Naive thymus-derived CD4-positive, alpha-beta T cell (primary cell): ENCODE data around the gene RUNX3. TPM values are rescaled to one million over a fixed set of nuclear protein-coding genes. Genes with fewer than 3 reads are reported as not detected.
A peak's percentile ranks its signal among the peaks of the same experiment; 100 is the strongest.
"Not testable (repeated sequence)": the region's sequence is repeated elsewhere in the genome, so short reads cannot be mapped to it uniquely, and the experiment has no call there.

Source experiments
- ATAC-seq: fragments of 150-1000 bp; cut with Tn5 transposase; 2 replicates; pipeline ENCODE4 v1.10.0; 2021; ENCODE audit warnings: mild to moderate bottlenecking, moderate library complexity
- CTCF ChIA-PET: fragments of 350-600 bp; sonication (Branson Sonifier 250); formaldehyde crosslinking; loops from one replicate; lab custom pipeline; 2021; ENCODE audit warnings: antibody characterized with exemption; lab: Charles Lee
- POLR2A ChIA-PET: fragments of 350-600 bp; sonication (Branson Sonifier 250); formaldehyde crosslinking; loops from one replicate; lab custom pipeline; 2021; ENCODE audit warnings: antibody characterized with exemption, inconsistent platforms; lab: Charles Lee
- DNase-seq, 9 donors: peaks; one replicate each; pipeline versions ENCODE4 v3.0.0 to v3.0.0-alpha.2; 2020 to 2022; ENCODE audit warnings: mixed read lengths in 1 of 9
- H3K27ac ChIP-seq: one replicate; pipeline ENCODE4 v1.7.0; 2013; ENCODE audit warnings: mild to moderate bottlenecking, low read depth, low read length, moderate library complexity
- H3K27me3 ChIP-seq, 2 donors: one replicate each; pipeline ENCODE4 v1.7.0; 2013; ENCODE audit warnings: low read length in 2 of 2, mild to moderate bottlenecking in 2 of 2, moderate library complexity in 2 of 2; ENCODE audit not compliant: control insufficient read depth in 2 of 2, insufficient read depth in 2 of 2
- H3K36me3 ChIP-seq, 3 experiments: 1 replicate in 2 of 3; 2 replicates in 1 of 3; pipeline ENCODE4 v1.7.0; 2013; ENCODE audit warnings: low read length in 3 of 3, mild to moderate bottlenecking in 3 of 3, moderate library complexity in 1 of 3; ENCODE audit not compliant: insufficient read depth in 3 of 3, control insufficient read depth in 2 of 3
- H3K4me1 ChIP-seq, 2 donors: one replicate each; pipeline ENCODE4 v1.7.0; 2013; ENCODE audit warnings: low read length in 2 of 2, mild to moderate bottlenecking in 2 of 2, moderate library complexity in 1 of 2; ENCODE audit not compliant: control insufficient read depth in 2 of 2, insufficient read depth in 2 of 2
- H3K4me3 ChIP-seq: 2 replicates; pipeline ENCODE4 v1.7.0; 2013; ENCODE audit warnings: mild to moderate bottlenecking, low read length
- H3K9me3 ChIP-seq, 3 experiments: 1 replicate in 2 of 3; 2 replicates in 1 of 3; pipeline ENCODE4 v1.7.0; 2013; ENCODE audit warnings: low read length in 3 of 3; ENCODE audit not compliant: control insufficient read depth in 2 of 3
- H3K27ac Mint-ChIP-seq, 9 donors: one replicate each; pipeline ENCODE4 v1.8.0; 2020 to 2022; ENCODE audit warnings: mixed read lengths in 9 of 9, mild to moderate bottlenecking in 8 of 9, moderate library complexity in 5 of 9, inconsistent platforms in 2 of 9
- H3K27me3 Mint-ChIP-seq, 5 donors: one replicate each; pipeline ENCODE4 v1.8.0; 2021 to 2022; ENCODE audit warnings: mixed read lengths in 5 of 5, mild to moderate bottlenecking in 1 of 5
- H3K36me3 Mint-ChIP-seq, 5 donors: one replicate each; pipeline ENCODE4 v1.8.0; 2020 to 2022; ENCODE audit warnings: mixed read lengths in 5 of 5, mild to moderate bottlenecking in 3 of 5, inconsistent platforms in 1 of 5
- H3K4me1 Mint-ChIP-seq, 7 donors: one replicate each; pipeline ENCODE4 v1.8.0; 2020 to 2022; ENCODE audit warnings: mixed read lengths in 7 of 7, mild to moderate bottlenecking in 3 of 7, inconsistent platforms in 1 of 7
- H3K4me3 Mint-ChIP-seq, 10 donors: one replicate each; pipeline ENCODE4 v1.8.0; 2020 to 2022; ENCODE audit warnings: mild to moderate bottlenecking in 10 of 10, mixed read lengths in 10 of 10, moderate library complexity in 6 of 10, inconsistent platforms in 2 of 10
- H3K9me3 Mint-ChIP-seq, 11 donors: one replicate each; pipeline ENCODE4 v1.8.0; 2020 to 2022; ENCODE audit warnings: mixed read lengths in 11 of 11, mild to moderate bottlenecking in 4 of 11, inconsistent platforms in 1 of 11, moderate library complexity in 1 of 11
- intact Hi-C, 2 donors: fragments of 100-400 bp; cut with micrococcal nuclease; formaldehyde crosslinking; loops; one replicate each; pipeline ENCODE4 v1.15.1; 2023
- polyA plus RNA-seq, 2 donors: library from polyadenylated mRNA; unstranded; fragments of 300-500 nt; fragmentation: Illumina TruSeq; gene quantifications; one replicate each; pipeline ENCODE4 v1.2.3, GENCODE V29; 2021
- total RNA-seq, 6 experiments: library from RNA in 5 of 6; stranded (reverse) in 5 of 6; gene quantifications; 1 replicate in 5 of 6; 2 replicates in 1 of 6; pipeline ENCODE4 v1.2.3 and lab custom pipeline; 2021 to 2026

The RUNX3 gene
- total and polyA plus RNA-seq, 7 experiments from 2014 or later: 14.2 to 135 (median 74.8) TPM

GRCh38 chr1:24895511-24895910 lies 34.6 kb downstream of the RUNX3 start:
- peaks cover 0 to 2% (median 0%) of the 10 kb centered on the region in 5 donors for H3K27me3 Mint-ChIP-seq
- H3K4me3 Mint-ChIP-seq: no peak overlapping the region
- peaks cover 10 to 19% (median 15%) of the 10 kb centered on the region in 5 donors for H3K36me3 Mint-ChIP-seq
- peak overlapping the region in 1 of 9 donors; percentile 36 for H3K27ac Mint-ChIP-seq
- H3K4me1 ChIP-seq: peaks cover 0 to 24% of the 10 kb centered on the region in 2 donors
- intact Hi-C loops: no loop called here
- H3K4me3 ChIP-seq: no peak overlapping the region
- DNase-seq (peak in 1 of 9 donors; percentile 12), ATAC-seq (no peak)
- peaks cover 3 to 24% (median 11%) of the 10 kb centered on the region in 11 donors for H3K9me3 Mint-ChIP-seq
- POLR2A ChIA-PET: interaction anchor here (0.6 to 0.8 kb wide), 2 partner anchors 35 to 127 kb away, joined by 3 read pairs; partner anchors contain the start of gene RUNX3
- H3K27ac ChIP-seq: no peak overlapping the region
- H3K4me1 Mint-ChIP-seq: peaks cover 9 to 32% (median 17%) of the 10 kb centered on the region in 7 donors
- peaks cover 0 to 5% (median 0%) of the 10 kb centered on the region in 3 experiments for H3K36me3 ChIP-seq
- peaks cover 0 to 7% (median 0%) of the 10 kb centered on the region in 3 experiments for H3K9me3 ChIP-seq
- no peaks in the 10 kb centered on the region for H3K27me3 ChIP-seq
- CTCF ChIA-PET: interaction anchor here (1.2 kb wide), 2 partner anchors 14 to 33 kb away, joined by 4 read pairs; no protein-coding TSS in a partner anchor

GRCh38 chr1:24894002-24894401 lies 36.1 kb downstream of the RUNX3 start:
- POLR2A ChIA-PET: no interaction called here
- H3K9me3 Mint-ChIP-seq: peaks cover 3 to 24% (median 10%) of the 10 kb centered on the region in 11 donors
- H3K27me3 Mint-ChIP-seq: peaks cover 0 to 5% (median 0%) of the 10 kb centered on the region in 5 donors
- H3K36me3 ChIP-seq: no peaks in the 10 kb centered on the region
- no peak overlapping the region for H3K27ac ChIP-seq
- peaks cover 0 to 7% (median 0%) of the 10 kb centered on the region in 3 experiments for H3K9me3 ChIP-seq
- ATAC-seq (no peak), DNase-seq (peak in 1 of 9 donors; percentile 8)
- intact Hi-C loops: no loop called here
- no peaks in the 10 kb centered on the region for H3K27me3 ChIP-seq
- H3K4me3 Mint-ChIP-seq: no peak overlapping the region
- peaks cover 0 to 15% of the 10 kb centered on the region in 2 donors for H3K4me1 ChIP-seq
- peaks cover 10 to 17% (median 10%) of the 10 kb centered on the region in 5 donors for H3K36me3 Mint-ChIP-seq
- no peak overlapping the region for H3K4me3 ChIP-seq
- peak overlapping the region in 1 of 9 donors; percentile 54 for H3K27ac Mint-ChIP-seq
- CTCF ChIA-PET: no interaction called here
- H3K4me1 Mint-ChIP-seq: peaks cover 0 to 20% (median 9%) of the 10 kb centered on the region in 7 donors

DNA sequence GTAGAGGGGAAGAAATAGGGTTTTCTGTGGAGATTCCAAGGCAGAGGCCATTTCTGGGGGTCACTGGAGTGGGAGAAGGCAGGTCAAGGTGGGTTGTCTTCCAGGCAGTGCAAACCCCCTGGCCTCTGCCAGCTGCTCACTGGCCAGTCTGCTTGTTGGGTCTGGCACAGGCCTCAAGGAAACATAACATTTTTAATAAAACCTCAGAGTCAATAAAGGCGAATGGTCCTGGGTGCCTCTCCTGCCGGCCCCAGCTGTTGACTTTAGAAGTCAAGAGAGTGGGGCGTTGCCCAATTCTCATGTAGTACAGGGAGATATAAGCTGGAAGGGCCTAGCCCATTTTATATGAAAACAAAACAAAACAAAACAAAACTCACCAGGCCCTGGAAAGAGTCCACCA lies 36.6 kb downstream of the RUNX3 start:
- intact Hi-C loops: no loop called here
- Mint-ChIP-seq H3K4me3 (no peak overlapping the region), H3K4me1 (peaks cover 0 to 15% (median 6%) of the 10 kb centered on the region in 7 donors), H3K27ac (no peak overlapping the region), H3K9me3 (peaks cover 3 to 24% (median 10%) of the 10 kb centered on the region in 11 donors), H3K27me3 (peaks cover 0 to 5% (median 0%) of the 10 kb centered on the region in 5 donors), H3K36me3 (peaks cover 10 to 17% (median 10%) of the 10 kb centered on the region in 5 donors)
- ATAC-seq (no peak), DNase-seq (peak in 1 of 9 donors; percentile 14)
- Histone ChIP-seq H3K27ac (no peak overlapping the region), H3K9me3 (peaks cover 0 to 7% (median 0%) of the 10 kb centered on the region in 3 experiments), H3K4me3 (no peak overlapping the region), H3K4me1 (peaks cover 0 to 9% of the 10 kb centered on the region in 2 donors), H3K27me3 (no peaks in the 10 kb centered on the region), H3K36me3 (no peaks in the 10 kb centered on the region)
- ChIA-PET CTCF (no interaction called here), POLR2A (no interaction called here)

- Mint-ChIP-seq H3K4me1 (peaks cover 0 to 8% (median 0%) of the 10 kb centered on the region in 7 donors), H3K36me3 (peaks cover 10 to 17% (median 10%) of the 10 kb centered on the region in 5 donors), H3K27ac (no peak overlapping the region), H3K9me3 (peaks cover 3 to 24% (median 10%) of the 10 kb centered on the region in 11 donors), H3K4me3 (no peak overlapping the region), H3K27me3 (peaks cover 0 to 5% (median 0%) of the 10 kb centered on the region in 5 donors)
- POLR2A ChIA-PET: interaction anchor here (0.5 kb wide), 1 partner anchor 39 kb away, joined by 3 read pairs; no protein-coding TSS in a partner anchor
- intact Hi-C loops: no loop called here
- Histone ChIP-seq H3K9me3 (peaks cover 0 to 7% (median 0%) of the 10 kb centered on the region in 3 experiments), H3K27ac (no peak overlapping the region), H3K36me3 (no peaks in the 10 kb centered on the region), H3K4me1 (no peaks in the 10 kb centered on the region), H3K27me3 (no peaks in the 10 kb centered on the region), H3K4me3 (no peak overlapping the region)
- peak in 1 of 9 donors; percentile 13 for DNase-seq
- CTCF ChIA-PET: no interaction called here
- ATAC-seq: no peak
These were observed 37.6 kb downstream of the RUNX3 start for GRCh38 chr1:24892188-24893153.

DNA sequence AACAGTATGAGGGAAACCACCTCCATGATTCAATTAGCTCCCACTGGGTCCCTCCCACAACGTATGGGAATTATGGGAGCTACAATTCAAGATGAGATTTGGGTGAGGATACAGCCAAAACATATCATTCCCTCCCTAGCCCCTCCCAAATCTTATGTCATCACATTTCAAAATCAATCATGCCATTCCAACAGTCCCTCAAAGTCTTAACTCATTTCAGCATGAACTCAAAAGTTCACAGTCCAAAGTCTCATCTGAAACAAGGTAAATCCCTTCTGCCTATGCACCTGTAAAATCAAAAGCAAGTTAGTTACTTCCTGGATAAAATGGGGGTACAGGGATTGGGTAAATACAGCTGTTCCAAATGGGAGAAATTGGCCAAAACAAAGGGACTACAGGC lies 38.7 kb downstream of the RUNX3 start:
- Mint-ChIP-seq H3K36me3 (peaks cover 10 to 17% (median 10%) of the 10 kb centered on the region in 5 donors), H3K9me3 (peaks cover 3 to 24% (median 10%) of the 10 kb centered on the region in 11 donors)
- H3K27ac ChIP-seq, H3K27me3 Mint-ChIP-seq, DNase-seq, H3K27me3 ChIP-seq, POLR2A ChIA-PET, H3K4me1 ChIP-seq, H3K36me3 ChIP-seq, ATAC-seq, H3K4me1 Mint-ChIP-seq, H3K4me3 ChIP-seq, H3K27ac Mint-ChIP-seq, intact Hi-C loops, H3K9me3 ChIP-seq, CTCF ChIA-PET, H3K4me3 Mint-ChIP-seq: not testable (repeated sequence)

DNA sequence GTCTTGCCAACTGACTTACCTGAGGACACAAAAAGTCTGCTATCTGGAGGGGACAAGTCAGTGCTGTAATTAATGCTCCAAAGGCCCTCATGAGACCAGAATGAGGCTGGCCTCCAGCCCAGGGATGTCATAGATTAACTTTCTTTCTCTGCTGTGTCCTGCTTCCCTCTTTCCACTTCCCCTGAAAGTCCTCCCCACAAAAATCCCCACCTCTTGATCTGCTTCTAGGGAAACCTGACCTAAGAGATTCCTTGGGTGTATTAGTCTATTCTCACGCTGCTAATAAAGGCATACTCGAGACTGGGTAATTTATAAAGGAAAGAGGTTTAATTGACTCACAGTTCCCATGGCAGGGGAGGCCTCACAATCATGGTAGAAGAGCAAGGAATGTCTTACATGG lies 39.2 kb downstream of the RUNX3 start:
- Histone ChIP-seq H3K27me3 (no peaks in the 10 kb centered on the region), H3K4me3 (no peak overlapping the region), H3K27ac (no peak overlapping the region), H3K36me3 (no peaks in the 10 kb centered on the region), H3K4me1 (no peaks in the 10 kb centered on the region), H3K9me3 (peaks cover 0 to 7% (median 0%) of the 10 kb centered on the region in 3 experiments)
- no peak for ATAC-seq
- Mint-ChIP-seq H3K9me3 (peaks cover 3 to 24% (median 10%) of the 10 kb centered on the region in 11 donors), H3K4me1 (peaks cover 0 to 4% (median 0%) of the 10 kb centered on the region in 7 donors), H3K27me3 (peaks cover 0 to 13% (median 0%) of the 10 kb centered on the region in 5 donors), H3K36me3 (peaks cover 10 to 17% (median 10%) of the 10 kb centered on the region in 5 donors), H3K4me3 (no peak overlapping the region), H3K27ac (no peak overlapping the region)
- intact Hi-C loops: no loop called here
- DNase-seq: peak in 1 of 9 donors; percentile 13
- ChIA-PET CTCF (no interaction called here), POLR2A (no interaction called here)
